ENCODE measurements around the gene LHFPL4. TPM values are rescaled to one million over a fixed set of nuclear protein-coding genes. Genes with fewer than 3 reads are reported as not detected.
"Not testable (repeated sequence)": the region's sequence is repeated elsewhere in the genome, so short reads cannot be mapped to it uniquely, and the experiment has no call there.

LHFPL4 gene
- total RNA-seq, 4 donors from 2014 or later: 0.04 to 0.13 TPM; not detected in 2

GRCh38 chr3:9595877-9596276, 42.3 kb upstream of the LHFPL4 start:
- H3K4me3 ChIP-seq: no peak overlapping the region
- ATAC-seq: no peak
- H3K27ac ChIP-seq: no peak overlapping the region
- no peak for TF ChIP-seq EP300 (IDR thresholded peaks at IDR 0.05)
- no peak for TF ChIP-seq CTCF (IDR thresholded peaks at IDR 0.05)
- no peak for TF ChIP-seq POLR2A (IDR thresholded peaks at IDR 0.05)
- TF ChIP-seq POLR2AphosphoS5 (IDR thresholded peaks at IDR 0.05): no peak
- H3K9me3 ChIP-seq: peaks cover 0 to 26% (median 0%) of the 10 kb centered on the region in 3 donors
- peaks cover 0 to 7% (median 0%) of the 10 kb centered on the region in 3 donors for H3K4me1 ChIP-seq
- H3K27me3 ChIP-seq: no peaks in the 10 kb centered on the region
- H3K36me3 ChIP-seq: no peaks in the 10 kb centered on the region

GRCh38 chr3:9591781-9592180, 38.2 kb upstream of the LHFPL4 start:
- not testable (repeated sequence) for H3K27me3 ChIP-seq, H3K36me3 ChIP-seq, H3K4me1 ChIP-seq, ATAC-seq, H3K27ac ChIP-seq, H3K4me3 ChIP-seq
- no CpG with 5 or more reads among the region's 28 CpGs for WGBS, 2 donors (ENCODE audit: low coverage in 1 of 2)
- H3K9me3 ChIP-seq: peaks cover 0 to 18% (median 0%) of the 10 kb centered on the region in 3 donors

GRCh38 chr3:9590282-9590791, 36.7 kb upstream of the LHFPL4 start:
- Histone ChIP-seq H3K36me3 (no peaks in the 10 kb centered on the region), H3K4me1 (no peaks in the 10 kb centered on the region), H3K9me3 (peaks cover 0 to 4% (median 0%) of the 10 kb centered on the region in 3 donors), H3K27ac (no peak overlapping the region), H3K4me3 (no peak overlapping the region), H3K27me3 (no peaks in the 10 kb centered on the region)
- no peak for ATAC-seq
- TF ChIP-seq CTCF (IDR thresholded peaks at IDR 0.05): no peak
- no peak for TF ChIP-seq POLR2AphosphoS5 (IDR thresholded peaks at IDR 0.05)
- TF ChIP-seq EP300 (IDR thresholded peaks at IDR 0.05): no peak
- TF ChIP-seq POLR2A (IDR thresholded peaks at IDR 0.05): no peak
- 31 to 70% methylated on average over 2 to 3 of the region's 8 CpGs for WGBS, 2 donors (ENCODE audit: low coverage in 1 of 2)

- Histone ChIP-seq H3K9me3 (peaks cover 0 to 17% (median 0%) of the 10 kb centered on the region in 3 donors), H3K36me3 (no peaks in the 10 kb centered on the region), H3K27ac (no peak overlapping the region), H3K4me1 (no peaks in the 10 kb centered on the region), H3K27me3 (no peaks in the 10 kb centered on the region), H3K4me3 (no peak overlapping the region)
- TF ChIP-seq CTCF (IDR thresholded peaks at IDR 0.05) (no peak), POLR2AphosphoS5 (IDR thresholded peaks at IDR 0.05) (no peak), POLR2A (IDR thresholded peaks at IDR 0.05) (no peak), EP300 (IDR thresholded peaks at IDR 0.05) (no peak)
- WGBS, 2 donors (ENCODE audit: low coverage in 1 of 2): 50 to 80% methylated on average over 1 of the region's 1 CpG
- ATAC-seq: no peak
Measured at GRCh38 chr3:9583792-9584191, 30.2 kb upstream of the LHFPL4 start.

- H3K4me1 ChIP-seq: no peaks in the 10 kb centered on the region
- no peak overlapping the region for H3K4me3 ChIP-seq
- H3K27me3 ChIP-seq: no peaks in the 10 kb centered on the region
- 94 to 100% methylated on average over 1 to 2 of the region's 3 CpGs for WGBS, 2 donors (ENCODE audit: low coverage in 1 of 2)
- peaks cover 0 to 17% (median 0%) of the 10 kb centered on the region in 3 donors for H3K9me3 ChIP-seq
- H3K36me3 ChIP-seq: no peaks in the 10 kb centered on the region
- no peak overlapping the region for H3K27ac ChIP-seq
- no peak for TF ChIP-seq POLR2AphosphoS5 (IDR thresholded peaks at IDR 0.05)
- no peak for TF ChIP-seq POLR2A (IDR thresholded peaks at IDR 0.05)
- TF ChIP-seq EP300 (IDR thresholded peaks at IDR 0.05): no peak
- no peak for TF ChIP-seq CTCF (IDR thresholded peaks at IDR 0.05)
- no peak for ATAC-seq
Measured at GRCh38 chr3:9583371-9583770, 29.7 kb upstream of the LHFPL4 start.

All from gastroesophageal sphincter (tissue), 4 donors.